Cardiac muscle cell (in vitro differentiated cells and primary cell): ENCODE results near the gene C2CD4A. TPM values are rescaled to one million over a fixed set of nuclear protein-coding genes. Genes with fewer than 3 reads are reported as not detected.

Source experiments
- DNase-seq, 2 donors: peaks; one replicate each; pipeline versions ENCODE4 v3.0.0 to v3.0.0-alpha.2; 2010 to 2017; ENCODE audit warnings: low read depth in 1 of 2, low spot score in 1 of 2
- H3K27ac ChIP-seq: fragments of 200-600 bp; sonication (generic); 2 replicates; pipeline ENCODE4 v1.5.1; 2016
- H3K27me3 ChIP-seq: fragments of 200-600 bp; sonication (generic); 2 replicates; pipeline ENCODE4 v1.6.0; 2016; ENCODE audit warnings: control low read depth
- H3K36me3 ChIP-seq: fragments of 200-600 bp; sonication (generic); 2 replicates; pipeline ENCODE4 v1.5.1; 2016; ENCODE audit warnings: control low read depth
- H3K4me1 ChIP-seq: fragments of 200-600 bp; sonication (generic); 2 replicates; pipeline ENCODE4 v1.8.1; 2017; ENCODE audit warnings: low read depth, mild to moderate bottlenecking, mixed run types
- H3K4me3 ChIP-seq: fragments of 200-600 bp; sonication (generic); 2 replicates; pipeline ENCODE4 v1.5.1; 2016; ENCODE audit warnings: mild to moderate bottlenecking
- H3K9me3 ChIP-seq: fragments of 200-600 bp; sonication (generic); 2 replicates; pipeline ENCODE4 v1.5.1; 2017; ENCODE audit warnings: low read depth, mild to moderate bottlenecking, control low read depth
- polyA plus RNA-seq: library from polyadenylated mRNA; unstranded; fragments of >200 nt; fragmentation: Nextera tagmentation; extraction: Ambion mirVana; gene quantifications from 2 replicates; pipeline ENCODE4 v1.2.1, GENCODE V29; 2016
- total RNA-seq: library from RNA; depleted of rRNA; stranded (reverse); fragments of >200 nt; gene quantifications from 2 replicates; pipeline ENCODE4 v1.2.3, GENCODE V29; 2016
- TF ChIP-seq, protein P1 (sequence below): IDR thresholded peaks from 2 replicates; pipeline ENCODE4 v1.5.1; 2012; ENCODE audit warnings: low read depth, mild to moderate bottlenecking, low read length

C2CD4A gene, protein sequence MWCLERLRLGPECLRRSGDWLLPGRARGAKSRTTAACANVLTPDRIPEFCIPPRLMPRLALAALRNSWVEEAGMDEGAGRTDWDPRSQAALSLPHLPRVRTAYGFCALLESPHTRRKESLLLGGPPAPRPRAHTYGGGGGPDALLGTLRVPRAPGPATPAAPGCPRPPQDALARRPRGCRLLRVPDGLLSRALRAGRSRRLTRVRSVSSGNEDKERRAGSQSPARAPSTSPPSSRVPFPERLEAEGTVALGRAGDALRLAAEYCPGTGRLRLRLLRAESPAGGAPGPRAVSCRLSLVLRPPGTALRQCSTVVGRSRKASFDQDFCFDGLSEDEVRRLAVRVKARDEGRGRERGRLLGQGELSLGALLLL
- total RNA-seq (not detected in 2 replicates), polyA plus RNA-seq (not detected in 2 replicates)

DNA sequence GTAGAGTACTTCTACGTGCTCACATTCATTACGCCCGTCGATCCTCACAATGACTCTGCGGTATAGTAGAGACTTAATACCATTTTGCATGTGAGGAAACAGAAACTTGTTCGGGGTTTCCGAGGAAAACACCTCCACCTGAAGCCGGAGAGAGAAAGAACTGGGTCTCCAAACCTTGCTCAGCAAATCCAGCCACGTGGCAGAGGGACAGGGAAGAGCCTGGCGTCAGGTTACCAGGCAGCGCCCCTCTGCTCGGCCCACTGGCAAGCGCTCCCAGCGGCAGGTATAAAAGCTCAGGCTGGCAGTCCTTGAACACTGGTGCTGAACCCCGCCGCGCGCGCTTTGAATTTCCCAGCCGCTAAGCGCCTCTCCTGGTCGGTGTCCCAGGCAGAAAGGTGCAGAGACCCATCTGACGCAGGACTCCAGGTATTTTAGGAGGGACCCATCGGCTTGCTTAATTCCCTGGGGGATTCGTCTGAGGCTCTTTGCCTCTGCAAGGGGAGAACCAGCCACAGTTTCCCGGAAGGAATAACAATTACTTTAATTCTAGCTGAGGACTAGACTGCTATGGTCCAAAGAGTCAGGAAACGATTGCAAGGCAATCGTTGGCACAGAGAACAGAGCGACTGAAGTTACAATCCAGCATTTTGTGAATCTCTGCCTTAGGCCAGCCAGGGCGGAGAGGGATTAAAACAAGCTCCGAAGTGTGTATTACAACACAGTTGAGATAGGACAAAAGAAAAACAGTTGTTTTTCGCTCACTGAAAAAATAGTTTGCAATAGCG, at the start of gene C2CD4A:
TSS of gene C2CD4A (plus strand) at position 315 of the 785 bp plus-strand sequence. CDS start 637 bp downstream, outside the sequence.
- Histone ChIP-seq H3K27me3 (peaks cover 90% of the 10 kb centered on the region), H3K4me1 (no peaks in the 10 kb centered on the region), H3K27ac (no peak within 1 kb of the TSS), H3K4me3 (peak within 1 kb of the TSS; percentile 4), H3K36me3 (no peaks in the 10 kb centered on the region), H3K9me3 (no peaks in the 10 kb centered on the region)
- DNase-seq, result peak; percentile 66 to 91
- TF ChIP-seq, protein P1, sequence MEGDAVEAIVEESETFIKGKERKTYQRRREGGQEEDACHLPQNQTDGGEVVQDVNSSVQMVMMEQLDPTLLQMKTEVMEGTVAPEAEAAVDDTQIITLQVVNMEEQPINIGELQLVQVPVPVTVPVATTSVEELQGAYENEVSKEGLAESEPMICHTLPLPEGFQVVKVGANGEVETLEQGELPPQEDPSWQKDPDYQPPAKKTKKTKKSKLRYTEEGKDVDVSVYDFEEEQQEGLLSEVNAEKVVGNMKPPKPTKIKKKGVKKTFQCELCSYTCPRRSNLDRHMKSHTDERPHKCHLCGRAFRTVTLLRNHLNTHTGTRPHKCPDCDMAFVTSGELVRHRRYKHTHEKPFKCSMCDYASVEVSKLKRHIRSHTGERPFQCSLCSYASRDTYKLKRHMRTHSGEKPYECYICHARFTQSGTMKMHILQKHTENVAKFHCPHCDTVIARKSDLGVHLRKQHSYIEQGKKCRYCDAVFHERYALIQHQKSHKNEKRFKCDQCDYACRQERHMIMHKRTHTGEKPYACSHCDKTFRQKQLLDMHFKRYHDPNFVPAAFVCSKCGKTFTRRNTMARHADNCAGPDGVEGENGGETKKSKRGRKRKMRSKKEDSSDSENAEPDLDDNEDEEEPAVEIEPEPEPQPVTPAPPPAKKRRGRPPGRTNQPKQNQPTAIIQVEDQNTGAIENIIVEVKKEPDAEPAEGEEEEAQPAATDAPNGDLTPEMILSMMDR, result peak; percentile 22

GRCh38 chr15:62020576-62021160, 46.1 kb upstream of the C2CD4A start:
- H3K36me3 ChIP-seq, result peaks cover 4% of the 10 kb centered on the region
- no peaks in the 10 kb centered on the region for H3K4me1 ChIP-seq
- TF ChIP-seq, protein P1, result no peak

GRCh38 chr15:62021991-62022600, 44.7 kb upstream of the C2CD4A start:
- H3K27ac ChIP-seq, result no peak overlapping the region
- no peaks in the 10 kb centered on the region for H3K4me1 ChIP-seq
- peak in 1 of 2 donors; percentile 3 for DNase-seq
- no peaks in the 10 kb centered on the region for H3K9me3 ChIP-seq
- peaks cover 4% of the 10 kb centered on the region for H3K36me3 ChIP-seq
- H3K4me3 ChIP-seq, result no peak overlapping the region
- H3K27me3 ChIP-seq, result no peaks in the 10 kb centered on the region
- TF ChIP-seq, protein P1, result peak; percentile 32

More at GRCh38 chr15:62020576-62021160, 46.1 kb upstream of the C2CD4A start:
- DNase-seq, result no peak
- Histone ChIP-seq H3K27me3 (no peaks in the 10 kb centered on the region), H3K4me3 (no peak overlapping the region), H3K9me3 (no peaks in the 10 kb centered on the region), H3K27ac (no peak overlapping the region)

GRCh38 chr15:62026487-62027262, 40.1 kb upstream of the C2CD4A start:
- H3K4me1 ChIP-seq, result no peaks in the 10 kb centered on the region
- no peak overlapping the region for H3K27ac ChIP-seq
- no peaks in the 10 kb centered on the region for H3K27me3 ChIP-seq
- no peak overlapping the region for H3K4me3 ChIP-seq
- no peak for DNase-seq
- H3K9me3 ChIP-seq, result no peaks in the 10 kb centered on the region
- TF ChIP-seq, protein P1, result no peak
- peaks cover 3% of the 10 kb centered on the region for H3K36me3 ChIP-seq

- DNase-seq, result no peak
- TF ChIP-seq, protein P1, result no peak
Observed at GRCh38 chr15:62027263-62027565, 39.6 kb upstream of the C2CD4A start.

More at GRCh38 chr15:62027263-62027565, 39.6 kb upstream of the C2CD4A start:
- Histone ChIP-seq H3K27me3 (no peaks in the 10 kb centered on the region), H3K4me1 (no peaks in the 10 kb centered on the region), H3K27ac (no peak overlapping the region), H3K36me3 (peaks cover 3% of the 10 kb centered on the region), H3K4me3 (no peak overlapping the region), H3K9me3 (no peaks in the 10 kb centered on the region)
